Measurements from ENCODE around the gene FOXL1. TPM values are rescaled to one million over a fixed set of nuclear protein-coding genes. Genes with fewer than 3 reads are reported as not detected.

FOXL1 gene
- polyA plus RNA-seq, 1 donor (not counting 4 experiments of a cell fraction or from before 2014, with no cell fraction given), result 0.10 TPM

DNA sequence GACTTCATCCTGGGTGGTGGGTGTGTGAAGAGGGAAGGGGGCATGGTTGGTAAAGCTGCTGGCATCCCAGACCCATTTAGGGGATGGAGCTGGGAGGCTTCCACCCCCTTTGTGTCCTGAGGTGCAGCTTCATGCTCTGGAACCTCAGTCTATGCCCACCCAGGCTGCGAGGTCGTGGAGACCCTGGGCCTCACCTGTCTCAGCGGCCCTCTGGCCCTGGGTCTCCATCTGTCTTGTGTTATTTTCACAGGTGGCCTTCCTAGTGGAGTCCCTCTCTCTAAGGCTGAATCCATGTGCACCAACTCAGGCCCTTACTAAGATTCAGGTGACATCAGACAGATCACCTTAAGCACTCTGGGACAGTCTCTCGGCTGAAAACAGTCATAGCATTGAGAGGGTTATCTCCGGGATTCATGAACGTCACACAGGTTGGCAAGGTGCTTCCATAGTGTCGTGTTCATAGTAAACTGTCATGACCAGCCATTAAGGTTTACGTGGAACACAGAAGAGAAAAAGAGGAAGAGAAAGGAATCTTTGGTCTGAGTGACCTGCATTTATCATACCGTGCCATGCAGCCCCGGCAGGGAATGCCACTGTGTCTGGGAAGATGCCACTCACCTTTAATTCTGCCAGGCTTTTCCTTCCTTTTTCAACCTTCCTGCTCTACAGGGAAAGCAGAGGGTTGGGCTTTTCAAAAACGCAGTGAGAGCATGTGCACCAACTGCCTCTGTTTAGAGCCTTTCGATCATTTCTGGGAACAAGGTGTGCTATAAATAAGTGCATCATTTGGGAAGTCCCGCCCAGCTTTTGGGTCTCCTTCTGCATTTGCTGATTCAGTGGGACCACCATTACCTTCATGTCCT is 4.5 kb upstream of the FOXL1 start:
- H2AFZ ChIP-seq (ENCODE audit: control insufficient read depth, low read length), result no peak overlapping the region
- H3K9me1 ChIP-seq (ENCODE audit: control insufficient read depth, extremely low read depth, insufficient read depth, low read length), result no peaks in the 10 kb centered on the region
- no peak overlapping the region for H3K27ac ChIP-seq (ENCODE audit: control insufficient read depth, insufficient read depth, low read length)
- peaks cover 50% of the 10 kb centered on the region for H3K27me3 ChIP-seq (ENCODE audit: control insufficient read depth, extremely low read depth, insufficient read depth, low read length)
- FAIRE-seq (no peak), DNase-seq (ENCODE audit: low read depth, low spot score) (no peak)
- H3K4me2 ChIP-seq (ENCODE audit: control insufficient read depth, extremely low read depth, insufficient read depth, low read depth, low read length), result no peak overlapping the region
- no peak overlapping the region for H3K4me3 ChIP-seq (ENCODE audit: control insufficient read depth in 2 of 3, extremely low read depth in 1 of 3, insufficient read depth in 2 of 3, low read depth in 1 of 3, low read length in 3 of 3)
- H3K79me2 ChIP-seq (ENCODE audit: control insufficient read depth, insufficient read depth, low read length), result no peaks in the 10 kb centered on the region
- peaks cover 15% of the 10 kb centered on the region for H3K4me1 ChIP-seq (ENCODE audit: control insufficient read depth, extremely low read depth, insufficient read depth, low read length)
- dilution Hi-C loops (cut with MboI; ENCODE audit: extremely low pct_ligation_motif_present, low sequenced_read_pairs), result loop anchor here (25.0 kb wide), 1 partner anchor 688 kb away; no protein-coding TSS in a partner anchor
- no peaks in the 10 kb centered on the region for H3K9me3 ChIP-seq (ENCODE audit: control insufficient read depth, low read depth, low read length)
- no peaks in the 10 kb centered on the region for H3K36me3 ChIP-seq (ENCODE audit: control insufficient read depth in 2 of 2, extremely low read depth in 1 of 2, insufficient read depth in 2 of 2, low read length in 2 of 2)
- no peaks in the 10 kb centered on the region for H4K20me1 ChIP-seq (ENCODE audit: control insufficient read depth, extremely low read depth, insufficient read depth, low read length)
- no peak overlapping the region for H3K9ac ChIP-seq (ENCODE audit: control insufficient read depth, extremely low read depth, insufficient read depth, low read length)
- TF ChIP-seq, protein P1, sequence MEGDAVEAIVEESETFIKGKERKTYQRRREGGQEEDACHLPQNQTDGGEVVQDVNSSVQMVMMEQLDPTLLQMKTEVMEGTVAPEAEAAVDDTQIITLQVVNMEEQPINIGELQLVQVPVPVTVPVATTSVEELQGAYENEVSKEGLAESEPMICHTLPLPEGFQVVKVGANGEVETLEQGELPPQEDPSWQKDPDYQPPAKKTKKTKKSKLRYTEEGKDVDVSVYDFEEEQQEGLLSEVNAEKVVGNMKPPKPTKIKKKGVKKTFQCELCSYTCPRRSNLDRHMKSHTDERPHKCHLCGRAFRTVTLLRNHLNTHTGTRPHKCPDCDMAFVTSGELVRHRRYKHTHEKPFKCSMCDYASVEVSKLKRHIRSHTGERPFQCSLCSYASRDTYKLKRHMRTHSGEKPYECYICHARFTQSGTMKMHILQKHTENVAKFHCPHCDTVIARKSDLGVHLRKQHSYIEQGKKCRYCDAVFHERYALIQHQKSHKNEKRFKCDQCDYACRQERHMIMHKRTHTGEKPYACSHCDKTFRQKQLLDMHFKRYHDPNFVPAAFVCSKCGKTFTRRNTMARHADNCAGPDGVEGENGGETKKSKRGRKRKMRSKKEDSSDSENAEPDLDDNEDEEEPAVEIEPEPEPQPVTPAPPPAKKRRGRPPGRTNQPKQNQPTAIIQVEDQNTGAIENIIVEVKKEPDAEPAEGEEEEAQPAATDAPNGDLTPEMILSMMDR (optimal IDR thresholded peaks at IDR 0.05 in 1 of 3, IDR thresholded peaks at IDR 0.05 in 1 of 3, conservative IDR thresholded peaks at IDR 0.05 in 1 of 3; ENCODE audit: extremely low read depth in 1 of 3, insufficient read depth in 2 of 3, low read length in 3 of 3), result no peak
- TF ChIP-seq EZH2 (IDR thresholded peaks at IDR 0.05; ENCODE audit: low read length), result no peak

DNA sequence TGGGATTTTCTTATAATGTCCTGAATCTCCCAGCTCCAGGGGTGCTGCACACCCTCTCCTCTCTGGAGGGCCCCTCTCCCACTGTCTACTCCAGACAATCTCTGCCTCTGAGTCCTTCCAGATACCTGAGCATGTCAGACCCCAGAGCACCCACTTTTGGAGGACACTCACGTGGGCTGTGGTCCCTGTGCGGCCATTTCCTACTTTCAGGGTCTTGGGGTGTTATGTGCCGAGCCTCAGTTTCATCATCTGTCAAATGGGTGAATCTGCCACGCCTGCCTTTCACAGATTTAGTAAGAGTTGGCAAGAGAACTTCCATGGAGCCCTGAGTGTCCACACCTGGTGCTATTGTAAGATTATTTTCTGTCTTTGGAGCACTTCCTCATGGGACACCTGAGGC is 3.7 kb upstream of the FOXL1 start:
- FAIRE-seq (no peak), DNase-seq (ENCODE audit: low read depth, low spot score) (no peak)
- TF ChIP-seq, protein P1 (optimal IDR thresholded peaks at IDR 0.05 in 1 of 3, IDR thresholded peaks at IDR 0.05 in 1 of 3, conservative IDR thresholded peaks at IDR 0.05 in 1 of 3; ENCODE audit: extremely low read depth in 1 of 3, insufficient read depth in 2 of 3, low read length in 3 of 3), result no peak
- TF ChIP-seq EZH2 (IDR thresholded peaks at IDR 0.05; ENCODE audit: low read length), result no peak
- H3K27me3 ChIP-seq (ENCODE audit: control insufficient read depth, extremely low read depth, insufficient read depth, low read length), result peaks cover 49% of the 10 kb centered on the region
- H3K79me2 ChIP-seq (ENCODE audit: control insufficient read depth, insufficient read depth, low read length), result no peaks in the 10 kb centered on the region
- H3K4me3 ChIP-seq (ENCODE audit: control insufficient read depth in 2 of 3, extremely low read depth in 1 of 3, insufficient read depth in 2 of 3, low read depth in 1 of 3, low read length in 3 of 3), result no peak overlapping the region
- no peak overlapping the region for H2AFZ ChIP-seq (ENCODE audit: control insufficient read depth, low read length)
- H3K27ac ChIP-seq (ENCODE audit: control insufficient read depth, insufficient read depth, low read length), result no peak overlapping the region
- H3K9me3 ChIP-seq (ENCODE audit: control insufficient read depth, low read depth, low read length), result no peaks in the 10 kb centered on the region
- H3K36me3 ChIP-seq (ENCODE audit: control insufficient read depth in 2 of 2, extremely low read depth in 1 of 2, insufficient read depth in 2 of 2, low read length in 2 of 2), result no peaks in the 10 kb centered on the region
- H4K20me1 ChIP-seq (ENCODE audit: control insufficient read depth, extremely low read depth, insufficient read depth, low read length), result no peaks in the 10 kb centered on the region
- dilution Hi-C loops (cut with MboI; ENCODE audit: extremely low pct_ligation_motif_present, low sequenced_read_pairs), result loop anchor here (25.0 kb wide), 1 partner anchor 688 kb away; no protein-coding TSS in a partner anchor
- H3K4me1 ChIP-seq (ENCODE audit: control insufficient read depth, extremely low read depth, insufficient read depth, low read length), result peaks cover 15% of the 10 kb centered on the region
- H3K9me1 ChIP-seq (ENCODE audit: control insufficient read depth, extremely low read depth, insufficient read depth, low read length), result no peaks in the 10 kb centered on the region
- H3K4me2 ChIP-seq (ENCODE audit: control insufficient read depth, extremely low read depth, insufficient read depth, low read depth, low read length), result no peak overlapping the region
- no peak overlapping the region for H3K9ac ChIP-seq (ENCODE audit: control insufficient read depth, extremely low read depth, insufficient read depth, low read length)

Data from keratinocyte (primary cell).